Measurements from ENCODE around the gene GAS7.

Gene GAS7

DNA sequence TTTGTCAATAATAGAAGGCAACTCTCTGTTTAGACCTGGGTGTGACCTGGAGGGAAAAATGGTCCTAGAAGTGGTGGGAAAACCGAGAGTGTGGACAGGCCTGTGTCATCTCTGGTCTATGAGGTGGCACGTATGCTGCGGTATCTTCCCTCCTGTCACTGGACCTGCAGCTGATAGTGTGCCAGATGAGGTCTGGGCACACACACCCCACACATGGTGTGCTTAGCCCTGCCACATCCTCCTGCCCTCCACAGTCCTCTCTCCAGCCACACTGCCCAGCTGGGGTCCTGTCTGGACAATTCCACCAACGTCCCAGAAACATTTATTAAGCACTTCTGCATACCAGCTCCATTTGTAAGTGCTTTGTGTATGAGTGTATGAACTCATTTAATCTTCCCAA, 335.5 kb downstream of the GAS7 start:
- DNase-seq (ENCODE audit: low read depth in 1 of 2, low spot score in 1 of 2), result no peak
- H3K27ac ChIP-seq (replicated peaks), result no peak overlapping the region
- TF ChIP-seq SPI1 (IDR thresholded peaks at IDR 0.05; ENCODE audit: borderline replicate concordance, low read depth) (no peak), POLR2AphosphoS5 (IDR thresholded peaks at IDR 0.05; ENCODE audit: low read depth) (no peak), GABPA (IDR thresholded peaks at IDR 0.05; ENCODE audit: low read depth) (no peak)
- TF ChIP-seq, protein P1, sequence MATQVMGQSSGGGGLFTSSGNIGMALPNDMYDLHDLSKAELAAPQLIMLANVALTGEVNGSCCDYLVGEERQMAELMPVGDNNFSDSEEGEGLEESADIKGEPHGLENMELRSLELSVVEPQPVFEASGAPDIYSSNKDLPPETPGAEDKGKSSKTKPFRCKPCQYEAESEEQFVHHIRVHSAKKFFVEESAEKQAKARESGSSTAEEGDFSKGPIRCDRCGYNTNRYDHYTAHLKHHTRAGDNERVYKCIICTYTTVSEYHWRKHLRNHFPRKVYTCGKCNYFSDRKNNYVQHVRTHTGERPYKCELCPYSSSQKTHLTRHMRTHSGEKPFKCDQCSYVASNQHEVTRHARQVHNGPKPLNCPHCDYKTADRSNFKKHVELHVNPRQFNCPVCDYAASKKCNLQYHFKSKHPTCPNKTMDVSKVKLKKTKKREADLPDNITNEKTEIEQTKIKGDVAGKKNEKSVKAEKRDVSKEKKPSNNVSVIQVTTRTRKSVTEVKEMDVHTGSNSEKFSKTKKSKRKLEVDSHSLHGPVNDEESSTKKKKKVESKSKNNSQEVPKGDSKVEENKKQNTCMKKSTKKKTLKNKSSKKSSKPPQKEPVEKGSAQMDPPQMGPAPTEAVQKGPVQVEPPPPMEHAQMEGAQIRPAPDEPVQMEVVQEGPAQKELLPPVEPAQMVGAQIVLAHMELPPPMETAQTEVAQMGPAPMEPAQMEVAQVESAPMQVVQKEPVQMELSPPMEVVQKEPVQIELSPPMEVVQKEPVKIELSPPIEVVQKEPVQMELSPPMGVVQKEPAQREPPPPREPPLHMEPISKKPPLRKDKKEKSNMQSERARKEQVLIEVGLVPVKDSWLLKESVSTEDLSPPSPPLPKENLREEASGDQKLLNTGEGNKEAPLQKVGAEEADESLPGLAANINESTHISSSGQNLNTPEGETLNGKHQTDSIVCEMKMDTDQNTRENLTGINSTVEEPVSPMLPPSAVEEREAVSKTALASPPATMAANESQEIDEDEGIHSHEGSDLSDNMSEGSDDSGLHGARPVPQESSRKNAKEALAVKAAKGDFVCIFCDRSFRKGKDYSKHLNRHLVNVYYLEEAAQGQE (IDR thresholded peaks at IDR 0.05; ENCODE audit: insufficient replicate concordance, low read depth), result no peak
- TF ChIP-seq, protein P2, sequence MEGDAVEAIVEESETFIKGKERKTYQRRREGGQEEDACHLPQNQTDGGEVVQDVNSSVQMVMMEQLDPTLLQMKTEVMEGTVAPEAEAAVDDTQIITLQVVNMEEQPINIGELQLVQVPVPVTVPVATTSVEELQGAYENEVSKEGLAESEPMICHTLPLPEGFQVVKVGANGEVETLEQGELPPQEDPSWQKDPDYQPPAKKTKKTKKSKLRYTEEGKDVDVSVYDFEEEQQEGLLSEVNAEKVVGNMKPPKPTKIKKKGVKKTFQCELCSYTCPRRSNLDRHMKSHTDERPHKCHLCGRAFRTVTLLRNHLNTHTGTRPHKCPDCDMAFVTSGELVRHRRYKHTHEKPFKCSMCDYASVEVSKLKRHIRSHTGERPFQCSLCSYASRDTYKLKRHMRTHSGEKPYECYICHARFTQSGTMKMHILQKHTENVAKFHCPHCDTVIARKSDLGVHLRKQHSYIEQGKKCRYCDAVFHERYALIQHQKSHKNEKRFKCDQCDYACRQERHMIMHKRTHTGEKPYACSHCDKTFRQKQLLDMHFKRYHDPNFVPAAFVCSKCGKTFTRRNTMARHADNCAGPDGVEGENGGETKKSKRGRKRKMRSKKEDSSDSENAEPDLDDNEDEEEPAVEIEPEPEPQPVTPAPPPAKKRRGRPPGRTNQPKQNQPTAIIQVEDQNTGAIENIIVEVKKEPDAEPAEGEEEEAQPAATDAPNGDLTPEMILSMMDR (IDR thresholded peaks at IDR 0.05; ENCODE audit: insufficient read depth, low read length), result no peak
- H3K27me3 ChIP-seq (ENCODE audit: insufficient read depth, poor library complexity, severe bottlenecking), result no peaks in the 10 kb centered on the region
- H3K4me3 ChIP-seq (replicated peaks; ENCODE audit: insufficient read depth, low read length), result no peak overlapping the region

DNA sequence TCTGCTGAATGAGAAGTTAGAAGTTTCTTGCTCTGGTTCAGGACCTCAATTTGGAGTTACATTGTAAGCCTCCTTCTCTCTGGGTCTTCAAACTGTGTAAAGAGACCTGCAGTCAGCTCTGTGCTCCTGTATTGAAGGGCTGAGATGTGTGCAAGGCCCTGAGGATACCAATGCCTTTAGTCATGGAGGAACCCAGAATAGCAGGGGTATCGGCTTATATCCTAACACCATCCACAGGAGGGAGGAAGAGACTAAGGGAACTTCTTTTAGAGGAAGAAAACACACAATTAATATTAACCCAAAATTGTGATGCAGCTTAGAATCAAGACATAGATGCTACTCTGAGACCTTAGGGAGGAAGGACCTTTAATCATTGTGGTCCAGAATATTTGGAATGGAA, 336.2 kb downstream of the GAS7 start:
- no peaks in the 10 kb centered on the region for H3K27me3 ChIP-seq (ENCODE audit: insufficient read depth, poor library complexity, severe bottlenecking)
- DNase-seq (ENCODE audit: low read depth in 1 of 2, low spot score in 1 of 2), result no peak
- TF ChIP-seq, protein P2 (IDR thresholded peaks at IDR 0.05; ENCODE audit: insufficient read depth, low read length), result no peak
- TF ChIP-seq, protein P1 (IDR thresholded peaks at IDR 0.05; ENCODE audit: insufficient replicate concordance, low read depth), result no peak
- TF ChIP-seq POLR2AphosphoS5 (IDR thresholded peaks at IDR 0.05; ENCODE audit: low read depth) (no peak), SPI1 (IDR thresholded peaks at IDR 0.05; ENCODE audit: borderline replicate concordance, low read depth) (no peak), GABPA (IDR thresholded peaks at IDR 0.05; ENCODE audit: low read depth) (no peak)
- H3K4me3 ChIP-seq (replicated peaks; ENCODE audit: insufficient read depth, low read length), result no peak overlapping the region
- no peak overlapping the region for H3K27ac ChIP-seq (replicated peaks)

DNA sequence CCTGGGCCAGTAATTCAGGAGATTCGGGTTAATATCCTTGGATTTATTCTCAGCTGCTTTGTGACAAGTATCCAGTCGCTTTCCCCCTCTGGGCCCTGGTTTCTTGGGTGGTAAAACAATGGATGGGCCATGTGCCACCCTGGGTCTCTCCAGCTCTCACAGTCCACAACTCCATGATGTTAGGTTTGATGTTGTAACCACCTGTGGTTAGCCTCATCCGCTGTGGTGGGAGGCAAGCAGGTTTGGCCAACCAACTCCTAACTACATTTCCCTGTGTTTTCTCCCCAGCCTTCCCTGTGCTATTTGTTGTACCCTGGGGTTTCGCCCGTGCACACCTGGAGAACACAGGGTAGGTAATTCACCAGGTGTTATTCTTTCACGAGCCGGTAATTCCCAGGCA, 337.6 kb downstream of the GAS7 start:
- TF ChIP-seq, protein P2 (IDR thresholded peaks at IDR 0.05; ENCODE audit: insufficient read depth, low read length), result no peak
- TF ChIP-seq POLR2AphosphoS5 (IDR thresholded peaks at IDR 0.05; ENCODE audit: low read depth) (no peak), GABPA (IDR thresholded peaks at IDR 0.05; ENCODE audit: low read depth) (no peak), SPI1 (IDR thresholded peaks at IDR 0.05; ENCODE audit: borderline replicate concordance, low read depth) (no peak)
- TF ChIP-seq, protein P1 (IDR thresholded peaks at IDR 0.05; ENCODE audit: insufficient replicate concordance, low read depth), result no peak
- H3K4me3 ChIP-seq (replicated peaks; ENCODE audit: insufficient read depth, low read length), result no peak overlapping the region
- DNase-seq (ENCODE audit: low read depth in 1 of 2, low spot score in 1 of 2), result peak in 1 of 2 experiments; percentile 38
- no peak overlapping the region for H3K27ac ChIP-seq (replicated peaks)
- H3K27me3 ChIP-seq (ENCODE audit: insufficient read depth, poor library complexity, severe bottlenecking), result no peaks in the 10 kb centered on the region
